Measurements from ENCODE around the gene MAGI2.

- TF ChIP-seq, protein P1, sequence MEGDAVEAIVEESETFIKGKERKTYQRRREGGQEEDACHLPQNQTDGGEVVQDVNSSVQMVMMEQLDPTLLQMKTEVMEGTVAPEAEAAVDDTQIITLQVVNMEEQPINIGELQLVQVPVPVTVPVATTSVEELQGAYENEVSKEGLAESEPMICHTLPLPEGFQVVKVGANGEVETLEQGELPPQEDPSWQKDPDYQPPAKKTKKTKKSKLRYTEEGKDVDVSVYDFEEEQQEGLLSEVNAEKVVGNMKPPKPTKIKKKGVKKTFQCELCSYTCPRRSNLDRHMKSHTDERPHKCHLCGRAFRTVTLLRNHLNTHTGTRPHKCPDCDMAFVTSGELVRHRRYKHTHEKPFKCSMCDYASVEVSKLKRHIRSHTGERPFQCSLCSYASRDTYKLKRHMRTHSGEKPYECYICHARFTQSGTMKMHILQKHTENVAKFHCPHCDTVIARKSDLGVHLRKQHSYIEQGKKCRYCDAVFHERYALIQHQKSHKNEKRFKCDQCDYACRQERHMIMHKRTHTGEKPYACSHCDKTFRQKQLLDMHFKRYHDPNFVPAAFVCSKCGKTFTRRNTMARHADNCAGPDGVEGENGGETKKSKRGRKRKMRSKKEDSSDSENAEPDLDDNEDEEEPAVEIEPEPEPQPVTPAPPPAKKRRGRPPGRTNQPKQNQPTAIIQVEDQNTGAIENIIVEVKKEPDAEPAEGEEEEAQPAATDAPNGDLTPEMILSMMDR (conservative IDR thresholded peaks at IDR 0.05 in 1 of 2, IDR thresholded peaks at IDR 0.05 in 1 of 2; ENCODE audit: extremely low read depth in 1 of 2, insufficient read depth in 1 of 2, low read depth in 1 of 2, low read length in 2 of 2) = no peak
- no peak for TF ChIP-seq EZH2 (IDR thresholded peaks at IDR 0.05; ENCODE audit: borderline replicate concordance, low read length)
Measured at GRCh38 chr7:78996013-78996412, 457.5 kb downstream of the MAGI2 start.
